Fibroblast of lung (primary cell): ENCODE data around the gene FERMT2.

ENCODE experiments used
- CTCF ChIP-seq, 2 donors: IDR thresholded peaks in 1 of 2; conservative IDR thresholded peaks in 1 of 2; 1 replicate in 1 of 2; 2 replicates in 1 of 2; pipeline ENCODE4 v1.5.1; 2011 to 2012; ENCODE audit warnings: low read length in 2 of 2, control low read depth in 1 of 2, inconsistent platforms in 1 of 2, low read depth in 1 of 2, mild to moderate bottlenecking in 1 of 2
- EZH2 ChIP-seq: IDR thresholded peaks from 2 replicates; pipeline ENCODE4 v1.5.1; 2012; ENCODE audit warnings: low read length, control low read depth, mild to moderate bottlenecking; ENCODE audit errors: missing control alignments

- TF ChIP-seq EZH2 (no peak), CTCF (conservative IDR thresholded peaks at IDR 0.05 in 1 of 2, IDR thresholded peaks at IDR 0.05 in 1 of 2; ENCODE audit: low read depth in 1 of 2, low read length in 2 of 2) (no peak)
These were observed 990 bp downstream of the FERMT2 start for GRCh38 chr14:52949711-52950409.
